Activated CD8-positive, alpha-beta memory T cell treated with anti-CD3 and anti-CD28 coated beads, Interleukin-2, amount 50 U/mL, for 48 hours (primary cell): ENCODE measurements around the gene COX7C.
"Not testable (repeated sequence)": the region's sequence is repeated elsewhere in the genome, so short reads cannot be mapped to it uniquely, and the experiment has no call there.

Experiments
- DNase-seq: peaks from one replicate; pipeline ENCODE4 v3.0.0-alpha.2; 2020

Gene COX7C

GRCh38 chr5:86617756-86618576, at the start of gene COX7C:
TSS of gene COX7C (plus strand) at chr5:86617941. CDS start at chr5:86618056, 115 bp downstream.
- DNase-seq: peak; percentile 86

- DNase-seq: not testable (repeated sequence)
Observed at GRCh38 chr5:86569522-86570426, 48.0 kb upstream of the COX7C start.

- no peak for DNase-seq
Observed at GRCh38 chr5:86570427-86571083, 47.2 kb upstream of the COX7C start.

GRCh38 chr5:86571109-86571508, 46.6 kb upstream of the COX7C start:
- DNase-seq: not testable (repeated sequence)

- no peak for DNase-seq
Observed at GRCh38 chr5:86572825-86573517, 44.8 kb upstream of the COX7C start.

- no peak for DNase-seq
Observed at GRCh38 chr5:86579502-86579901, 38.2 kb upstream of the COX7C start.

- DNase-seq: no peak
Observed at GRCh38 chr5:86596476-86596875, 21.3 kb upstream of the COX7C start.

GRCh38 chr5:86605881-86606280, 11.9 kb upstream of the COX7C start:
- DNase-seq: no peak

- DNase-seq: no peak
Observed at GRCh38 chr5:86613455-86613854, 4.3 kb upstream of the COX7C start.

- no peak for DNase-seq
Observed at GRCh38 chr5:86617309-86617755, 409 bp upstream of the COX7C start.

- no peak for DNase-seq
Observed at GRCh38 chr5:86623785-86624483, 6.2 kb downstream of the COX7C start.

GRCh38 chr5:86625148-86625547, 7.4 kb downstream of the COX7C start:
- no peak for DNase-seq

- DNase-seq: no peak
Observed at GRCh38 chr5:86626149-86626548, 8.4 kb downstream of the COX7C start.

GRCh38 chr5:86631165-86631564, 13.4 kb downstream of the COX7C start:
- no peak for DNase-seq

- DNase-seq: no peak
Observed at GRCh38 chr5:86640998-86641397, 23.3 kb downstream of the COX7C start.

GRCh38 chr5:86644843-86645242, 27.1 kb downstream of the COX7C start:
- no peak for DNase-seq

GRCh38 chr5:86645885-86646284, 28.1 kb downstream of the COX7C start:
- no peak for DNase-seq

GRCh38 chr5:86646671-86647070, 28.9 kb downstream of the COX7C start:
- DNase-seq: no peak

- DNase-seq: no peak
Observed at GRCh38 chr5:86649832-86650505, 32.2 kb downstream of the COX7C start.

- DNase-seq: not testable (repeated sequence)
Observed at GRCh38 chr5:86660771-86661170, 43.0 kb downstream of the COX7C start.

- no peak for DNase-seq
Observed at GRCh38 chr5:86664173-86664572, 46.4 kb downstream of the COX7C start.
